IMR-90 (cell line): ENCODE measurements around the gene FLVCR2. TPM values are rescaled to one million over a fixed set of nuclear protein-coding genes. Genes with fewer than 3 reads are reported as not detected.

Experiments
- ATAC-seq: fragments of 200-7000 bp; cut with Tn5 transposase; 2 replicates; pipeline ENCODE4 v1.9.1; 2020; ENCODE audit warnings: low read depth, mild to moderate bottlenecking, moderate library complexity
- BruUV-seq: library from RNA; stranded (reverse); fragments of 400-500 nt; replicated peaks from 2 replicates; lab custom pipeline; 2021; lab: Mats Ljungman, UMichigan
- CTCF ChIA-PET: fragments of 300-600 bp; formaldehyde crosslinking; extraction: SDS; loops from one replicate; lab custom pipeline; 2021; ENCODE audit warnings: antibody characterized with exemption; lab: Yijun Ruan, JAX
- POLR2A ChIA-PET: fragments of 300-600 bp; sonication (Branson Sonifier 250); formaldehyde crosslinking; loops from one replicate; lab custom pipeline; 2022; ENCODE audit warnings: antibody characterized with exemption; ENCODE audit not compliant: unreplicated experiment; lab: Charles Lee
- DNase-seq: peaks from one replicate; pipeline ENCODE4 v3.0.0; 2013
- H2AFZ ChIP-seq: replicated peaks from 2 replicates; pipeline ENCODE3; 2013; ENCODE audit warnings: low read length, mild to moderate bottlenecking; ENCODE audit not compliant: poor library complexity
- H2AK5ac ChIP-seq: 2 replicates; pipeline ENCODE4 v1.6.1; 2013; ENCODE audit warnings: low read depth, low read length, inconsistent platforms
- H2AK9ac ChIP-seq: replicated peaks from 2 replicates; pipeline ENCODE3; 2013; ENCODE audit warnings: mild to moderate bottlenecking, low read depth, low read length, moderate library complexity; ENCODE audit not compliant: poor library complexity
- H2BK120ac ChIP-seq: 2 replicates; pipeline ENCODE4 v1.6.1; 2013; ENCODE audit warnings: low read depth, low read length, inconsistent platforms
- H2BK15ac ChIP-seq: 3 replicates; pipeline ENCODE4 v1.6.1; 2013; ENCODE audit warnings: low read depth, low read length, inconsistent platforms
- H2BK20ac ChIP-seq: 2 replicates; pipeline ENCODE4 v1.6.1; 2013; ENCODE audit warnings: low read depth, mild to moderate bottlenecking, inconsistent platforms, low read length, moderate library complexity
- H2BK5ac ChIP-seq: 2 replicates; pipeline ENCODE4 v1.6.1; 2013; ENCODE audit warnings: mild to moderate bottlenecking, low read depth, low read length, inconsistent platforms; ENCODE audit not compliant: poor library complexity, severe bottlenecking
- H3K14ac ChIP-seq: replicated peaks from 2 replicates; pipeline ENCODE4 v1.6.1; 2013; ENCODE audit warnings: low read depth, low read length, inconsistent platforms
- H3K18ac ChIP-seq: 2 replicates; pipeline ENCODE4 v1.6.1; 2013; ENCODE audit warnings: low read depth, low read length, control low read depth
- H3K23ac ChIP-seq: 2 replicates; pipeline ENCODE4 v1.6.1; 2013; ENCODE audit warnings: low read depth, low read length, inconsistent platforms
- H3K27ac ChIP-seq: 2 replicates; pipeline ENCODE4 v1.5.1; 2013; ENCODE audit warnings: mild to moderate bottlenecking, control low read depth, low read length; ENCODE audit not compliant: insufficient read depth
- H3K27me3 ChIP-seq: 2 replicates; pipeline ENCODE4 v1.6.1; 2013; ENCODE audit warnings: low read length; ENCODE audit not compliant: control insufficient read depth, insufficient read depth
- H3K36me3 ChIP-seq: 2 replicates; pipeline ENCODE4 v1.6.1; 2013; ENCODE audit warnings: low read length, mixed read lengths; ENCODE audit not compliant: control insufficient read depth, insufficient read depth
- H3K4ac ChIP-seq: 2 replicates; pipeline ENCODE4 v1.6.1; 2013; ENCODE audit warnings: low read depth, low read length, inconsistent platforms
- H3K4me1 ChIP-seq: 2 replicates; pipeline ENCODE4 v1.6.1; 2013; ENCODE audit warnings: low read length, mixed read lengths; ENCODE audit not compliant: control insufficient read depth, insufficient read depth
- H3K4me2 ChIP-seq: 2 replicates; pipeline ENCODE4 v1.6.1; 2013; ENCODE audit warnings: low read depth, mild to moderate bottlenecking, control low read depth, low read length, moderate library complexity
- H3K4me3 ChIP-seq: 2 replicates; pipeline ENCODE4 v1.5.1; 2013; ENCODE audit warnings: low read depth, mild to moderate bottlenecking, control low read depth, low read length, moderate library complexity; ENCODE audit not compliant: insufficient read depth
- H3K56ac ChIP-seq: 2 replicates; pipeline ENCODE4 v1.6.1; 2013; ENCODE audit warnings: low read length, inconsistent platforms; ENCODE audit not compliant: insufficient read depth; ENCODE audit errors: extremely low read depth
- H3K79me1 ChIP-seq, 2 experiments: 2 replicates each; pipeline ENCODE4 v1.6.1; 2013; ENCODE audit warnings: low read length in 2 of 2, inconsistent platforms in 1 of 2, low read depth in 1 of 2
- H3K9ac ChIP-seq: 2 replicates; pipeline ENCODE4 v1.6.1; 2013; ENCODE audit warnings: low read depth, low read length, control low read depth
- H3K9me1 ChIP-seq: 2 replicates; pipeline ENCODE4 v1.6.1; 2013; ENCODE audit warnings: low read length, inconsistent platforms; ENCODE audit not compliant: insufficient read depth
- H3K9me3 ChIP-seq: 2 replicates; pipeline ENCODE4 v1.6.1; 2013; ENCODE audit warnings: low read length; ENCODE audit not compliant: control insufficient read depth, insufficient read depth
- H4K20me1 ChIP-seq: 2 replicates; pipeline ENCODE4 v1.6.1; 2013; ENCODE audit warnings: low read length, inconsistent platforms; ENCODE audit not compliant: insufficient read depth
- H4K5ac ChIP-seq: 2 replicates; pipeline ENCODE4 v1.6.1; 2013; ENCODE audit warnings: mild to moderate bottlenecking, low read depth, low read length, control low read depth
- H4K8ac ChIP-seq, 2 experiments: 2 replicates each; pipeline ENCODE4 v1.6.1; 2013; ENCODE audit warnings: low read depth in 2 of 2, low read length in 2 of 2, control low read depth in 1 of 2, inconsistent platforms in 1 of 2
- H4K91ac ChIP-seq: 2 replicates; pipeline ENCODE4 v1.6.1; 2013; ENCODE audit warnings: low read depth, low read length, inconsistent platforms; ENCODE audit not compliant: insufficient read depth
- BHLHE40 ChIP-seq: fragments of 150-350 bp; IDR thresholded peaks from 2 replicates; pipeline ENCODE4 v1.6.1; 2016; ENCODE audit warnings: mild to moderate bottlenecking, low read depth, low read length
- CHD1 ChIP-seq: IDR thresholded peaks from 2 replicates; pipeline ENCODE4 v1.6.1; 2012; ENCODE audit warnings: low read depth, low read length, improper control_type of control experiment
- MAFK ChIP-seq: IDR thresholded peaks from 2 replicates; pipeline ENCODE4 v1.6.1; 2012; ENCODE audit warnings: low read depth, low read length, improper control_type of control experiment
- MAZ ChIP-seq: IDR thresholded peaks from 2 replicates; pipeline ENCODE4 v1.6.1; 2012; ENCODE audit warnings: low read depth, mild to moderate bottlenecking, low read length, improper control_type of control experiment, moderate library complexity, borderline replicate concordance
- MXI1 ChIP-seq: IDR thresholded peaks from 2 replicates; pipeline ENCODE4 v1.6.1; 2012; ENCODE audit warnings: low read depth, mild to moderate bottlenecking, low read length, moderate library complexity, borderline replicate concordance
- NFE2L2 ChIP-seq: fragments of 150-350 bp; IDR thresholded peaks from 2 replicates; pipeline ENCODE4 v1.6.1; 2016; ENCODE audit warnings: low read depth, mild to moderate bottlenecking, low read length
- RAD21 ChIP-seq: IDR thresholded peaks from 2 replicates; pipeline ENCODE4 v1.6.1; 2012; ENCODE audit warnings: low read length, improper control_type of control experiment
- RCOR1 ChIP-seq: IDR thresholded peaks from 2 replicates; pipeline ENCODE4 v1.6.1; 2012; ENCODE audit warnings: mild to moderate bottlenecking, low read length, improper control_type of control experiment; ENCODE audit not compliant: insufficient replicate concordance
- WGBS, 2 experiments: methylation state at CpG; one replicate each; pipeline versions ENCODE4 v1.1.5 to v1.1.7; 2013; ENCODE audit warnings: missing lambda C conversion rate in 2 of 2; ENCODE audit not compliant: insufficient read length in 1 of 2; ENCODE audit errors: extremely low coverage in 2 of 2; 5-methylcytosine and 5-hydroxymethylcytosine counted together
- dilution Hi-C: fragments of 300-500 bp; cut with HindIII; formaldehyde crosslinking; loops from one replicate; pipeline ENCODE4 v1.14.3; 2018; ENCODE audit warnings: low sequenced_read_pairs; ENCODE audit not compliant: unreplicated experiment
- in situ Hi-C: fragments of 300-500 bp; cut with MboI; formaldehyde crosslinking; loops from 3 replicates; pipeline ENCODE4 v1.14.3; 2019; ENCODE audit warnings: low sequenced_read_pairs, inconsistent platforms, mixed read lengths
- intact Hi-C: fragments of 100-400 bp; cut with micrococcal nuclease; formaldehyde crosslinking; loops from 2 replicates; pipeline ENCODE4 v1.10.0; 2022
- polyA plus RNA-seq, 3 experiments: library from polyadenylated mRNA; depleted of rRNA; stranded (reverse); fragments of >200 nt; gene quantifications; 2 replicates each; pipeline ENCODE4 v1.2.3, GENCODE V29; 2012; ENCODE audit warnings: low replicate concordance in 1 of 3
- total RNA-seq: library from RNA; depleted of rRNA; stranded (reverse); fragments of >200 nt; gene quantifications from 2 replicates; pipeline ENCODE4 v1.2.3, GENCODE V29; 2012
- TF ChIP-seq, protein P1 (sequence below): conservative IDR thresholded peaks from 2 replicates; pipeline ENCODE4 v1.5.1; 2012; ENCODE audit warnings: mild to moderate bottlenecking, low read depth, low read length, improper control_type of control experiment

Gene FLVCR2
- total and polyA plus RNA-seq, 2 of the 4 experiments (the other 2 are of a cell fraction), result 0.94 to 1.4 TPM

DNA sequence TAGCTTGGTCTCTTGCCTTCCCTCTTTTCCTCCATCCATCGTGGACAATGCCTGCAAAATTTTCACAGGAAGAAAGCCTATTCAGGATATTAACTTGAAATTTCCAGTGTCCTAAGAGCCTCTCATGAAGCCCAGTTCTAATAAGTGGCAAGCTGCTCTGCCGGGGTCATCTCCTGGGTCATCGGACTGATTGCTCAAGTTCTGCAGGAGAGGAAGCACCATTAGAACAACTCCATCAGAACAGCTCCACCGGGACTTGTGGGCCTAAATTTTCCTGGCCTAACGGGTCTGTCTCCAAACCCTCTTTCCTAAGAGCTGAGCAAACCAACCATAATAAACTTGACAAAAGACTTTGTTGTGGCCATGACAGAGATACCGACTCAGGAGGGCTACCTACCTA, 68.3 kb downstream of the FLVCR2 start:
- Histone ChIP-seq H3K18ac (peak overlapping the region; percentile 4), H3K9me3 (no peaks in the 10 kb centered on the region), H2AK5ac (peak overlapping the region; percentile 15; the same call in 1 of the 2 replicates), H2BK120ac (peak overlapping the region; percentile 55), H2BK5ac (peak overlapping the region; percentile 78), H3K4me2 (peak overlapping the region; percentile 27; the same call in 1 of the 2 replicates), H3K4ac (peak overlapping the region; percentile 71), H3K9ac (no peak overlapping the region), H4K8ac (peak overlapping the region in 1 of 2 experiments; percentile 45; a peak in 2 of 4 replicates), H3K9me1 (peaks cover 20% of the 10 kb centered on the region), H3K27me3 (no peaks in the 10 kb centered on the region), H4K20me1 (peaks cover 3% of the 10 kb centered on the region; the same call in 1 of the 2 replicates), H3K56ac (no peak overlapping the region), H3K79me1 (no peaks in the 10 kb centered on the region; a peak in 1 of 4 replicates), H3K36me3 (peaks cover 6% of the 10 kb centered on the region; the same call in 1 of the 2 replicates), H3K4me3 (no peak overlapping the region), H4K91ac (peak overlapping the region; percentile 54), H3K14ac (no peak overlapping the region; the same call in 1 of the 2 replicates), H3K23ac (no peak overlapping the region), H3K4me1 (peaks cover 26% of the 10 kb centered on the region), H3K27ac (peak overlapping the region; percentile 56; the same call in 1 of the 2 replicates), H2BK20ac (peak overlapping the region; percentile 86), H2BK15ac (peak overlapping the region; percentile 63; the same call in 1 of the 3 replicates), H2AFZ (no peak overlapping the region), H2AK9ac (peak overlapping the region; percentile 78), H4K5ac (peak overlapping the region; percentile 19; the same call in 1 of the 2 replicates)
- intact Hi-C loops (no loop called here), in situ Hi-C loops (no loop called here), dilution Hi-C loops (no loop called here)
- BruUV-seq, result no TSS peak
- CTCF ChIA-PET, result interaction anchor here (1.1 to 2.0 kb wide), 2 partner anchors 68 to 70 kb away, joined by 4 to 6 read pairs; partner anchors contain the start of gene FLVCR2
- ATAC-seq (no peak), DNase-seq (no peak)
- WGBS, 2 experiments, result 87% methylated on average over 3 of the region's 6 CpGs; no CpG with 5 or more reads in 1 of the 2 experiments
- TF ChIP-seq BHLHE40, result no peak
- TF ChIP-seq RCOR1, result no peak
- TF ChIP-seq NFE2L2, result no peak
- no peak for TF ChIP-seq MAZ
- TF ChIP-seq MXI1, result no peak
- TF ChIP-seq RAD21, result no peak
- no peak for TF ChIP-seq CHD1
- TF ChIP-seq, protein P1, sequence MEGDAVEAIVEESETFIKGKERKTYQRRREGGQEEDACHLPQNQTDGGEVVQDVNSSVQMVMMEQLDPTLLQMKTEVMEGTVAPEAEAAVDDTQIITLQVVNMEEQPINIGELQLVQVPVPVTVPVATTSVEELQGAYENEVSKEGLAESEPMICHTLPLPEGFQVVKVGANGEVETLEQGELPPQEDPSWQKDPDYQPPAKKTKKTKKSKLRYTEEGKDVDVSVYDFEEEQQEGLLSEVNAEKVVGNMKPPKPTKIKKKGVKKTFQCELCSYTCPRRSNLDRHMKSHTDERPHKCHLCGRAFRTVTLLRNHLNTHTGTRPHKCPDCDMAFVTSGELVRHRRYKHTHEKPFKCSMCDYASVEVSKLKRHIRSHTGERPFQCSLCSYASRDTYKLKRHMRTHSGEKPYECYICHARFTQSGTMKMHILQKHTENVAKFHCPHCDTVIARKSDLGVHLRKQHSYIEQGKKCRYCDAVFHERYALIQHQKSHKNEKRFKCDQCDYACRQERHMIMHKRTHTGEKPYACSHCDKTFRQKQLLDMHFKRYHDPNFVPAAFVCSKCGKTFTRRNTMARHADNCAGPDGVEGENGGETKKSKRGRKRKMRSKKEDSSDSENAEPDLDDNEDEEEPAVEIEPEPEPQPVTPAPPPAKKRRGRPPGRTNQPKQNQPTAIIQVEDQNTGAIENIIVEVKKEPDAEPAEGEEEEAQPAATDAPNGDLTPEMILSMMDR, result no peak
- TF ChIP-seq MAFK, result no peak
- POLR2A ChIA-PET, result no interaction called here
